HG03280 (cell line): Measurements from ENCODE around the gene NUP58.

Experiments
- ATAC-seq: cut with Tn5 transposase; IDR thresholded peaks from one replicate; pipeline ENCODE4 v1.9.1; 2021; ENCODE audit warnings: mild to moderate bottlenecking, moderate library complexity; ENCODE audit not compliant: unreplicated experiment

The NUP58 gene

DNA sequence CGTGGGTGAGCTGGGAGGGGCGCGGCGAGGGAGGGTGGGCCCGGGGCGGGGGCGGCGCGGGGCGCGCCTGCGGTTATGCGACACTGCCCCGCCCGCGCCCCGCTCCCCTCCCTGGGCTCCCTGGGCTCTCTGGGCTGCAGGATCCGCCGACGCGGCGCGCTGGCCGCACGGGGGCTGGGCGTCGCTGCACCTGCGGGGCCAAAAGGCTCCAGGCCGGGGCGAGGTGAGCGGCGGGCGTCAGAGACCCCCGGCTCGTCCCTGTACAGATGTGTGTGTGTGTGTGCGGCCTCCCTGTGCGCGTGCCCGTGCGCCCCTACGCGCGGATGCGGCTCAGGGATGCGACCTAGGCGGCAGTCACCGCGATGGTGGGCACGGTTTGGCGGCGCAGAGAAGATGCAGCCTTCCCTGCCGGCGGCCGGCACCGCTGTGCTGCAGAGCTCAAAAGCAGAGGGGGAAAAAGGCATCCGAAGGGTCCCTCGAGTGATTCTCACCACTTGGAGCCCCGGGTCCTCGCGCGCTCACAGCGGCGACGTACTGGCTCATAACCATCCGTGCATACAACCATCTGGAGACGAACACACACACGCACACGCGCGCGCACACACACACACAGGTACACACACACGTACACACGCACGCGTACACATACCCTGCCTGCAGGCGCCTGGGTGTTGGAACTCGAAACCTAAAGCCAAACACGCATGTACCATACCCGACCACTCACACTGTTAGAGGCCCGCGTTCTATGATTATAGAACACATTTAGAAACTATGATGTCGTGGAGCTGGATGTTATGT, 71.1 kb downstream of the NUP58 start:
- ATAC-seq: no peak

DNA sequence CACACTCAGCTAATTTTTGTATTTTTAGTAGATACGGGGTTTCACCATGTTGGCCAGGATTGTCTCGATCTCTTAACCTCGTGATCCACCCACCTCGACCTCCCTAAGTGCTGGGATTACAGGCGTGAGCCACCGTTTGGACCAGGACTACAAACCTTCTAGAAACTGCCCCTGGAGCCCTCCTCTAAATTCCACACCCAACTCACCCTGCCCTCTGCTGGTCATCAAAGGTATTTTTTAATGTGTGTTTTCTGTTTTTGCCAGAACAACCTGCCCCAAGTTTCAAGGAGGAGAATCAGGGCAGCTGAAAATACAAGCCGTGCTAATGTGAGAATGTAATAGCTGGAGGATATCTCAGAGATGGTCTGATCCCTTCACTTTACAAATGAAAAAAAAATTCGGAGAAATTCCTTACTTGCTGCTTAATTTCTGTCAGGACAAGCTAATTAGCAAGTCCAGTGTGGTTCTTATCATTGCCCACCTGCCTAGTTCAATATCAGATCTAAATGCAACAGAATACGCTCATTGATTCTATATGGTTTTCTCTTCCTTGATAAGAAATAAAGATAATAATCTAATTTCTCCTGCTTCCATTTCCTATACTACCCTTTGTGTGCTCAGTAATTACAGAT, 74.4 kb downstream of the NUP58 start:
- ATAC-seq: no peak

DNA sequence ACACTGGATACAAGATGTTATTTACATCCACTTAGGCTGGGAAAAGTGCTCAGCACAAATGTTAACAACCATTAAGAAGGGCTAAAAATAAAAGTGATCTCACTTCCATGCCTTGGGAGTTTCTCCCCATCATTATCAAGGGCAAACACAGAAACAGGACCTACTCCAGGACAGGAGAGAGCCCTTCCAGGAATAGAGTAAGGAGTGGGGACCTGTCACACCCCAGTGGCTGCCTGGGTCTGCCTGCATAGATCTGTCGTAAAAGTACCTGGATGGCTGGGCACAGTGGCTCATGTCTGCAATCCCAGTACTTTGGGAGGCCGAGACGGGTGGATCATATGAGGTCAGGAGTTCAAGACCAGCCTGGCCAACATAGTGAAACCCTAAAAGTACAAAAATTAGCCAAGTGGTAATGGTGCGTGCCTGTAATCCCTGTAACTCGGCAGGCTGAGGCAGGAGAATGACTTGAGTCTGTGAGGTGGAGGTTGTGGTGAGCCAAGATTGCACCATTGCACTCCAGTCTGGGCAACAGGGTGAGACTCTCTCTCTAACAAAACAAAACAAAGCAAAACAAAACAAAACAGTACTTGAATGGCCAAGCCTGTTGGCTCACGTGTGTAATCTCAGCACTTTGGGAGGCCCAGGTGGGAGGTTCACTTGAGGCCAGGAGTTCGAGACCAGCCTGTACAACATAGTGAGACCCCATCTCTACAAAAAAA, 76.0 kb downstream of the NUP58 start:
- ATAC-seq: no peak

DNA sequence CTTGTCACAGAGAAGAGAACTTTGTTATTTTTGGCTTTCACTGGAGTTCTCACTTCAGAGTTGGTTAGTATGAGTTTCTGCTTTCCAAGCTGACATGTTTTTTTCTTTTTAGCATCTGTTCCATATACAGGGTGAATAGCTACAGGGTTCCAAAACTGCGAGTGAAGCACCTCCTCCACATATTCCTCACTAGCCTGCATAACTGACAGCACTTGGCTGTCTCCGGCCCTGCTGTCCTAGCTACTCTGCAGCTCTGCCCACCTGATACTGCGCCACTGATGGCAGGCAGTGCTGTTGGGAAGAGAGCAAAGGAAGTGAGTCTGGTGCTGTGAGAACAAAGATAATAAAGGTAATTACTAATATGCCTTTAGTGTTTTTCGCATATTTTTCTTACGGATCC, 77.1 kb downstream of the NUP58 start:
- ATAC-seq: no peak

DNA sequence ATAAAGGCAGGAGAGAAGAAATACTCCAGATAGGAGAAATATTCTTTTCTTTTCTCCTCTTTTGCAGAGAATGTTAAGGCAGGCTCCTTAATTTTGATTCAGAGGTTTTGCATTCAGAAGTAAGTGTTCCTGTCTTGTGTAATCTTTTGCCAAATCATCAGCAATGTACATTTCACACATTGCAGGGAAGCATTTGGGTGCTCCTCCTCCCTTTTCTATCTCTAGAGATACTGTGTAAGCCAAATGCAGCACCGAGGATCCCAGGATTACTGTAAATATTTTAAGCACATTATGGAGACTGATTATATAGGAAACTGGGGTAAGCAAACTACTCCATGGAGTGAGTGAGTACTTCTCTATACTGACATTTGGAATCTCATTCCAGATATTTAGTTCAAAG, 77.6 kb downstream of the NUP58 start:
- no peak for ATAC-seq

DNA sequence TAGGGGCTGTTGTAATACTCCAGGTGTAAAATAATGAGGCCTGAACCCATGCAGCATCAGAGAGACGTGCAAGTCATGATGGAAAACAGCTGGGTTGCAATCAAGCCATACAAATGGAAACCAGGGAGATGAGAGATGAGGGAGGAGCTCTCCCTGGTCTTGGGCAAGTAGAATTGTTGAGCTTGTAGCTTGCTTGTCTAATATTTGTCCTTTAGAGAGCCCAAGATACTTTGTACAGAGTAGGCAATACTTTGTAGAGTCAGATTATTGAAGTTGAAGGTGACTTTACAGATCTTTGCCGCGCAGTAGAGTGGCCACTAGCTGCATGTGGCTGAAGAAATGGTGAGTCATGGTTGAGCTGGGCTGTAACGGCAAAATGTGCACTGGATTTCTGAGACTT, 78.7 kb downstream of the NUP58 start:
- ATAC-seq: no peak

DNA sequence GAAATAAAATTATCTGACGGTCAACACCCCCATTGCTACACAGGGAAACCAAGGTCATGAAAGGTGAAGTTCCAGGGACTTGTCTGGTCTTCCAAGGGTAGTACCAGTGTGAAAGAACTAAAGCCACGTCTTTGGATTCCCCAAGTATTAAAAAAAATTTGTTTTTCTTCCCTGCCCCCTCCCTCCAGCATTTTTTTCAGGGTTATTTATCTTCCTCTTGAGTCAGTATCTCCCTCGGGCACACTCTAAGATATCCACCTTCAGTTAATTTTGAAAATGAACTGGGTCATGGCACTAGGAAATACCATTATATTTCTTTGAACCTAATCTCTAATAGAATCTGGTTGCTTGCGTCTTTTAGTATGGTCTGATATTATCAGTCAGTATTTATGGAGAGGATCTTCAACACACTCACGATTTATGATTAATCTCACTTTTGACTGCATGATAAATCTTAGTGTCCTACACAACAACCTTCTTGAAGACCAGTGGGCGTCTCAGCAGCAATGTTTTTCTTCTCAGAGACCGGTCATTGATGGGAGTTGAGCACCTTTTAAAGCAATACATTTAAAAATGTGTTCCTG, 79.4 kb downstream of the NUP58 start:
- ATAC-seq: no peak

DNA sequence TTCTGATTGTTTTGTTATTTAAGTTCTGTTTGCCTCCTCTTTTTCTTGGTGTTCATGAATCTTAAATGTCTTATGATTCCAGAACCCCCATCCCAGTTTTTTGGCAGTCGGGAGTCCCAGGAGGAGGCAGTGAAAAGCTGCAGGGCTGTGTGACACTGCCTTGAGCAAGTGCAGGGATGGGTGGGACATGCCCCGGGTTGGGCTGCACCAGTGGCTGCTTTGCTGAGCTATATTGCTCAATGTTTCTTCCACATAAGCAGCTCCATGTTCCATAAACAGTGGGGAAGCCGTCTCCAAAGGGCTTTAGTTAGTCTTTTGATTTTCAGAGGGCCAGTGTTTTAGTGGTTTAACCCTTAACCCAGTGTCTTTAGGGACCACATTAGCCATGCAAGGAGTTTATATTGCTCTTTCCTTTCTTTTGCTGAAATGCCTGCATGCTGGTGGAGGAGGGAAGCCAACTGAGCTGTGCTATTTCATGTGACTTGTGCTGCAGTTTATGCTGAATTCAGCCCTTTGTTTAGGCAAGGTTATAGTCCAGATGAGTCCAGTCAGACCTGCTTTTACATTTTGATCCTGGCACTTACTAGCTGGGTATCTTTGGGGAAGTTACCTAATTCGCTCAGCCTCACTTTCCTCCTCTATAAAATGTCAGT, 83.5 kb downstream of the NUP58 start:
- no peak for ATAC-seq

DNA sequence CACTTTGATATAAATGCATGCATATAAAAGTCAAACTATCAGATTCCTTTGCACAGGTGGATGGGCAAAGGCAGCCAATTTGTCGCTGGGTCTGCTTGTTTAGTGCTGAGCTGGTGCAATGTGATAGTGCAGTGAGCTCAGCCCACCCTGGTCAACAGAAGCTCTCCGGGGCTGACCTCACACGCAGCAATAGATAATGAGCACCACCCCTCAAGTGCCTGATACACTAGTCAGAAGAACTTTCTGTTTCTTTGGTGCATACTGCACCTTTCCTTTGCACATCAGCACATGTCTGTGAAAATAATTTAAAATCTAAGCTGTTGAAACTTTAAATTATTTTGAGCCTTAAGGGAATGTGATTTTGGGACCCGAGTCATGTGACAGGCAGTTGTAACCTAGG, 90.5 kb downstream of the NUP58 start:
- no peak for ATAC-seq
